Lower leg skin (tissue), 4 donors: Measurements from ENCODE around the gene CLEC18A. TPM values are rescaled to one million over a fixed set of nuclear protein-coding genes. Genes with fewer than 3 reads are reported as not detected.

Source experiments
- DNase-seq, 2 donors: peaks; one replicate each; pipeline ENCODE4 v3.0.0-alpha.2; 2019; ENCODE audit warnings: low spot score in 2 of 2
- H3K4me3 ChIP-seq: fragments of 200-600 bp; sonication (generic); 2 replicates; pipeline ENCODE4 v1.5.1; 2017; ENCODE audit warnings: mild to moderate bottlenecking, low read depth; ENCODE audit not compliant: poor library complexity, severe bottlenecking
- POLR2A ChIP-seq, 2 donors: fragments of 450-650 bp; IDR thresholded peaks; one replicate each; pipeline ENCODE4 v1.6.1; 2016 to 2017; ENCODE audit warnings: antibody characterized with exemption in 2 of 2, mild to moderate bottlenecking in 1 of 2, moderate library complexity in 1 of 2
- WGBS, 2 donors: methylation state at CpG; one replicate each; pipeline ENCODE4 v1.1.5; 2018; 5-methylcytosine and 5-hydroxymethylcytosine counted together
- intact Hi-C: fragments of 100-400 bp; cut with DNase I; formaldehyde crosslinking; loops from one replicate; pipeline ENCODE4 v1.15.0; 2023; ENCODE audit warnings: low total_unique reads
- total RNA-seq, 4 donors: library from RNA; depleted of rRNA; stranded (reverse); fragments of >200 nt; gene quantifications; one replicate each; pipeline ENCODE4 v1.1.0, GENCODE V29; 2016
- TF ChIP-seq, protein P1 (sequence below), 3 donors: fragments of 450-650 bp; IDR thresholded peaks; one replicate each; pipeline ENCODE4 v1.5.1; 2016; ENCODE audit warnings: antibody characterized with exemption in 3 of 3, mild to moderate bottlenecking in 3 of 3, moderate library complexity in 2 of 3

Gene CLEC18A
- total RNA-seq, 4 donors from 2014 or later: 0.12 to 1.2 (median 0.39) TPM

DNA sequence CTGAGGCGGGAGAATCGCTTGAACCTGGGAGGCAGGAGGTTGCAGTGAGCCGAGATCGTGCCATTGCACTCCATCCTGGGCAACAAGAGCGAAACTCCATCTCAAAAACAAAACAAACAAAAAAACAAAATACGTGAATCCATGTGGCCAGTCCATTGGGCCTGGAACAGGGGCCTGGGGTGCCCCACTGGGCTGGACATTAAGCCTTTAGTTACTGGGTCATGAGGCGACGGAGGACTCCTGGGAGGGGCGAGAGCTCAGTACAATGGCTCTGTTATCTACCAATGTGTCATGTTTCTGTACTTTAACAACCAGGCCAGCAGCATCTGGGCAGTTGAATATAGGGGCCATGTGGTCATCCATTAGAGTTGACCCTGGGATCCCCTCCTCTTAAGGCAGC lies 18.9 kb upstream of the CLEC18A start:
- DNase-seq: no peak
- no peak overlapping the region for H3K4me3 ChIP-seq
- TF ChIP-seq, protein P1, sequence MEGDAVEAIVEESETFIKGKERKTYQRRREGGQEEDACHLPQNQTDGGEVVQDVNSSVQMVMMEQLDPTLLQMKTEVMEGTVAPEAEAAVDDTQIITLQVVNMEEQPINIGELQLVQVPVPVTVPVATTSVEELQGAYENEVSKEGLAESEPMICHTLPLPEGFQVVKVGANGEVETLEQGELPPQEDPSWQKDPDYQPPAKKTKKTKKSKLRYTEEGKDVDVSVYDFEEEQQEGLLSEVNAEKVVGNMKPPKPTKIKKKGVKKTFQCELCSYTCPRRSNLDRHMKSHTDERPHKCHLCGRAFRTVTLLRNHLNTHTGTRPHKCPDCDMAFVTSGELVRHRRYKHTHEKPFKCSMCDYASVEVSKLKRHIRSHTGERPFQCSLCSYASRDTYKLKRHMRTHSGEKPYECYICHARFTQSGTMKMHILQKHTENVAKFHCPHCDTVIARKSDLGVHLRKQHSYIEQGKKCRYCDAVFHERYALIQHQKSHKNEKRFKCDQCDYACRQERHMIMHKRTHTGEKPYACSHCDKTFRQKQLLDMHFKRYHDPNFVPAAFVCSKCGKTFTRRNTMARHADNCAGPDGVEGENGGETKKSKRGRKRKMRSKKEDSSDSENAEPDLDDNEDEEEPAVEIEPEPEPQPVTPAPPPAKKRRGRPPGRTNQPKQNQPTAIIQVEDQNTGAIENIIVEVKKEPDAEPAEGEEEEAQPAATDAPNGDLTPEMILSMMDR (IDR thresholded peaks at IDR 0.05): no peak
- no peak for TF ChIP-seq POLR2A (IDR thresholded peaks at IDR 0.05)
- intact Hi-C loops: loop anchor here (10.0 kb wide), 1 partner anchor 127 kb away; no protein-coding TSS in a partner anchor
- WGBS, 2 donors: 84 to 91% methylated on average over 9 of the region's 9 CpGs

DNA sequence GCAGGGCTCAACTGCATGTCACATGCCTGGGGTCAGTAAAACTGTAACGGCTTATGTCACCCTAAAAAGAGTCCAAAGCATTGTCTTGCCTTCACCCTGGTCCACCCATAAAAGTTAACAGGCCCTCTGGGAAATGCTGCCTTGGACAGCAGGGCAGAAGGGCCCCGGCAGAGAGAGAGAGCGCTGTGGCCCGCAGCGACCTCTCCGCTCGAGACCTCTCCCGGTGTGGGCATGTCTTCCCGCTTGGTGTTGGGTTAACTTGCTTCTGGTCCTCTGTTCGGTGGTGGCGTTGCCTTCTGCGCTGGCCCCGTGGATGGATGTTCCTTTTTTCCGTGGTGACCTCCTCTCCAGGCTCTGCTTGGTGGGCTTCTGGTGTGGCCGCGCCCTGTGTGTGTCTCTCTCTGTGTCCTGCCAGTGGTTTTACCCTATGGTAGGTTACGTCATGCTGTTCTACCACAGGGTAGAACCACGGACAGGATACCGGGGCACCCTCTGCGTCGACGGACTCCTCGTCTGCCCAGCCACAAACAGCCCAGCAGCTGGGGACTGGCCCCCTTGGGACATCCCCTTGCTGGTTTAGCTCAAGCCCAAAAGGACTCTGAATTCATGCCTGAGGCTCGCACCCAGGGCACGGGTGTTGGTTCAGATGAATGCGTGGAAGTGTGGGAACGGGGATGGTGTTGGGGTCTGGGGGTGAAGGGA lies 18.3 kb upstream of the CLEC18A start:
- no peak for DNase-seq
- 88 to 93% methylated on average over 27 of the region's 27 CpGs for WGBS, 2 donors
- no peak for TF ChIP-seq POLR2A (IDR thresholded peaks at IDR 0.05)
- TF ChIP-seq, protein P1 (IDR thresholded peaks at IDR 0.05): no peak
- H3K4me3 ChIP-seq: no peak overlapping the region
- intact Hi-C loops: loop anchor here (10.0 kb wide), 1 partner anchor 128 kb away; no protein-coding TSS in a partner anchor

DNA sequence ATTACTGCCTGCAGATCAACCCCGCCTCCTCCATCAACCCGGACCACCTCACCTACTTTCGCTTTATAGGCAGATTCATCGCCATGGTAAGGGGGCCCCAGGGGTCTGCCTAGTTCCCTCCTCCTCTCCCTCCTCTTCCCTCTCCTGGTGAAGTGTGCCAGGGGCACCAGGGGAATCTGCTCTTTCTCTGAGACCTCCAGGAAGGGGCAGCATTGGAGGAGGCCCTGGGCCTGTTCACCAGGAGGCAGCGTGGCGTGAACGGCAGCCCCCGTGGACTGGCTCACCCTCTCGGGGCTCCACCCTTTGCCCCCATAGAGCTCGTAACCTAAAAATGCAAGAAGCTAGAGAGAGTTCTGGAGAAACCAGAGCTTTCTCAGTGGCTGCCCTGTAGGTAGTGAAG lies 17.1 kb upstream of the CLEC18A start:
- no peak for DNase-seq
- TF ChIP-seq POLR2A (IDR thresholded peaks at IDR 0.05): no peak
- TF ChIP-seq, protein P1 (IDR thresholded peaks at IDR 0.05): no peak
- 83 to 92% methylated on average over 10 of the region's 10 CpGs for WGBS, 2 donors
- intact Hi-C loops: loop anchor here (10.0 kb wide), 1 partner anchor 129 kb away; no protein-coding TSS in a partner anchor
- no peak overlapping the region for H3K4me3 ChIP-seq

DNA sequence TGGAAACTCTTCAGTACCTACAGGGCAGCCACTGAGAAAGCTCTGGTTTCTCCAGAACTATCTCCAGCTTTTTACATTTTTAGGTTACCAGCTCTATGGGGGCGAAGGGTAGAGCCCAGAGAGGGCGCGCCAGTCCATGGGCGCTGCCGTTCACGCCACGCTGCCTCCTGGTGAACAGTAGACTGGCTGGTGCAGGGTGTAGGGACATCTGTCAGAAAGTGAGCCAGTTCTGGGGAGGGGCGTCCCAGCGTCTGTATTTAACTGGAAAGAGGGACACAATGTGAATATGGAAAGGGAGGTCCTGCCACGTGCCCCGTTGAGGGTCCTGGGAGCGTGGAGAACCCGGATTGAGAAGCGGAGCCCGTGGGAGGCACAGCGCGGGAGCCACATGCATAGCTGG lies 16.4 kb upstream of the CLEC18A start:
- TF ChIP-seq POLR2A (IDR thresholded peaks at IDR 0.05): no peak
- TF ChIP-seq, protein P1 (IDR thresholded peaks at IDR 0.05): no peak
- no peak for DNase-seq
- WGBS, 2 donors: 96 to 98% methylated on average over 17 of the region's 17 CpGs
- no peak overlapping the region for H3K4me3 ChIP-seq
- intact Hi-C loops: loop anchor here (10.0 kb wide), 1 partner anchor 130 kb away; no protein-coding TSS in a partner anchor

DNA sequence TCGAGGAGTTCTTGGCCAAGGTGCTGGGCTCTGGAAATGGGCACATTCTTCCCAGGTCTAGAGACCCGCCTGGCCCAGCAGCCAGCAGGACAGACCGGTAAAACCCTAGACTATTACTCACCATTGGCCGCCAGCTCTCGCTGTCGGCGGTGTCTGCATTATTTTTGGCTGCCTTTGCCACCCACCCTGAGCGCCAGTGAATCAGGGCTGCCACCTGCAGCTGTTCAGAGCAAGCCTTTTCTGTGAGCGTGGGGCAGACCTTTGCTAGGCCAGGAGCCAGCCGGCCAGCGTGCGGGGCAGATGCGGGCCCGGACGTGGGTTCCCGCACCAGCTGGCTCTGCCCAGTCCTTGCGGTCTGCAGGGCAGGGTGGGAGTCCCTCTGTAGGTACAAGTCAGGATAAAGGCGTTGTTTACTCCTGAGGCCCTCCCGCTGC lies 15.8 kb upstream of the CLEC18A start:
- DNase-seq: no peak
- no peak for TF ChIP-seq POLR2A (IDR thresholded peaks at IDR 0.05)
- TF ChIP-seq, protein P1 (IDR thresholded peaks at IDR 0.05): no peak
- no peak overlapping the region for H3K4me3 ChIP-seq

More for the DNA sequence above, 15.8 kb upstream of the CLEC18A start:
- intact Hi-C loops: loop anchor here (10.0 kb wide), 1 partner anchor 130 kb away; no protein-coding TSS in a partner anchor
- WGBS, 2 donors: 85 to 91% methylated on average over 19 of the region's 19 CpGs
